Thyroid gland (tissue), 4 donors: Measurements from ENCODE around the gene DHX58. TPM values are rescaled to one million over a fixed set of nuclear protein-coding genes. Genes with fewer than 3 reads are reported as not detected.
"Not testable (repeated sequence)": the region's sequence is repeated elsewhere in the genome, so short reads cannot be mapped to it uniquely, and the experiment has no call there.

Experiments used
- DNase-seq, 2 donors: peaks; one replicate each; pipeline ENCODE4 v3.0.0-alpha.2; 2019
- H3K27ac ChIP-seq, 3 donors: fragments of 200-600 bp; sonication (generic); 1 replicate in 2 of 3; 2 replicates in 1 of 3; pipeline ENCODE4 v1.5.1; 2016 to 2019; ENCODE audit warnings: mild to moderate bottlenecking in 1 of 3, moderate library complexity in 1 of 3
- H3K27me3 ChIP-seq: fragments of 200-600 bp; sonication (generic); one replicate; pipeline ENCODE4 v1.5.1; 2019
- H3K36me3 ChIP-seq, 2 donors: fragments of 200-600 bp; sonication (generic); one replicate each; pipeline ENCODE4 v1.5.1; 2016 to 2019
- H3K4me1 ChIP-seq, 2 donors: fragments of 200-600 bp; sonication (generic); one replicate each; pipeline ENCODE4 v1.5.1; 2017 to 2019
- H3K4me3 ChIP-seq, 3 donors: fragments of 200-600 bp; sonication (generic); replicated peaks in 1 of 3; 1 replicate in 2 of 3; 2 replicates in 1 of 3; pipeline ENCODE4 v1.5.1; 2016; ENCODE audit warnings: mild to moderate bottlenecking in 1 of 3
- H3K9me3 ChIP-seq: fragments of 200-600 bp; sonication (generic); one replicate; pipeline ENCODE4 v1.5.1; 2017
- CTCF ChIP-seq, 6 experiments: fragments of 200-600 bp in 3 of 6; fragments of 450-650 bp in 3 of 6; sonication (generic) in 3 of 6; IDR thresholded peaks; one replicate each; pipeline ENCODE4 v1.5.1; 2016 to 2019; ENCODE audit warnings: antibody characterized with exemption in 6 of 6, mild to moderate bottlenecking in 2 of 6, inconsistent platforms in 1 of 6, moderate library complexity in 1 of 6
- POLR2A ChIP-seq, 2 donors: fragments of 450-650 bp; IDR thresholded peaks; one replicate each; pipeline ENCODE4 v1.6.1; 2017; ENCODE audit warnings: antibody characterized with exemption in 2 of 2, mild to moderate bottlenecking in 2 of 2, moderate library complexity in 1 of 2
- WGBS, 2 donors: methylation state at CpG; one replicate each; pipeline ENCODE4 v1.1.5; 2017; 5-methylcytosine and 5-hydroxymethylcytosine counted together
- intact Hi-C: fragments of 100-400 bp; cut with DNase I; formaldehyde crosslinking; loops from one replicate; pipeline ENCODE4 v1.15.1; 2023
- total RNA-seq, 4 donors: library from RNA; depleted of rRNA; stranded (reverse); fragments of >200 nt; gene quantifications; one replicate each; pipeline ENCODE4 v1.2.3, GENCODE V29; 2016

Gene DHX58
- total RNA-seq, 4 donors from 2014 or later = 6.4 to 12.9 (median 9.7) TPM

- intact Hi-C loops = loop anchor here (10.0 kb wide), 1 partner anchor 51 kb away; no protein-coding TSS in a partner anchor
- no peak for DNase-seq
- peak overlapping the region; percentile 47 to 68 (median 57) for H3K27ac ChIP-seq
- H3K4me3 ChIP-seq = peak overlapping the region; percentile 65 to 91 (median 86)
- H3K36me3 ChIP-seq = no peaks in the 10 kb centered on the region
- no peaks in the 10 kb centered on the region for H3K9me3 ChIP-seq
- H3K27me3 ChIP-seq = no peaks in the 10 kb centered on the region
- peaks cover 24 to 28% of the 10 kb centered on the region in 2 donors for H3K4me1 ChIP-seq
- WGBS, 2 donors = 8% methylated on average over 15 of the region's 15 CpGs
- no peak for TF ChIP-seq POLR2A (IDR thresholded peaks at IDR 0.05)
- TF ChIP-seq CTCF (IDR thresholded peaks at IDR 0.05) = no peak
These were observed 41.6 kb upstream of the DHX58 start for GRCh38 chr17:42153919-42154742.

- Histone ChIP-seq H3K4me1 (peaks cover 4 to 18% of the 10 kb centered on the region in 2 donors), H3K9me3 (no peaks in the 10 kb centered on the region), H3K27me3 (no peaks in the 10 kb centered on the region), H3K36me3 (peaks cover 0 to 5% of the 10 kb centered on the region in 2 donors), H3K4me3 (no peak overlapping the region), H3K27ac (no peak overlapping the region)
- intact Hi-C loops = no loop called here
- TF ChIP-seq CTCF (IDR thresholded peaks at IDR 0.05) (no peak), POLR2A (IDR thresholded peaks at IDR 0.05) (no peak)
- no peak for DNase-seq
- WGBS, 2 donors = 87 to 88% methylated on average over 13 of the region's 13 CpGs
These were observed 34.5 kb upstream of the DHX58 start for GRCh38 chr17:42146911-42147607.

GRCh38 chr17:42143138-42143537, 30.6 kb upstream of the DHX58 start:
- H3K4me1 ChIP-seq = peaks cover 15 to 49% of the 10 kb centered on the region in 2 donors
- 74 to 81% methylated on average over 4 of the region's 4 CpGs for WGBS, 2 donors
- H3K27ac ChIP-seq, H3K4me3 ChIP-seq, H3K36me3 ChIP-seq, DNase-seq, H3K9me3 ChIP-seq, H3K27me3 ChIP-seq, intact Hi-C loops: not testable (repeated sequence)

GRCh38 chr17:42142371-42142896, 29.9 kb upstream of the DHX58 start:
- intact Hi-C loops = no loop called here
- H3K27ac ChIP-seq = no peak overlapping the region
- H3K9me3 ChIP-seq = no peaks in the 10 kb centered on the region
- DNase-seq = peak; percentile 47 to 52
- WGBS, 2 donors = 40 to 66% methylated on average over 6 to 7 of the region's 7 CpGs
- peaks cover 15 to 52% of the 10 kb centered on the region in 2 donors for H3K4me1 ChIP-seq
- H3K27me3 ChIP-seq = no peaks in the 10 kb centered on the region
- TF ChIP-seq CTCF (IDR thresholded peaks at IDR 0.05) (no peak), POLR2A (IDR thresholded peaks at IDR 0.05) (no peak)
- H3K36me3 ChIP-seq = peaks cover 5% of the 10 kb centered on the region in 2 donors
- H3K4me3 ChIP-seq = no peak overlapping the region

GRCh38 chr17:42141382-42141781, 28.9 kb upstream of the DHX58 start:
- Histone ChIP-seq H3K4me1 (peaks cover 18 to 61% of the 10 kb centered on the region in 2 donors), H3K27ac (no peak overlapping the region), H3K27me3 (no peaks in the 10 kb centered on the region), H3K4me3 (no peak overlapping the region), H3K36me3 (peaks cover 5% of the 10 kb centered on the region in 2 donors), H3K9me3 (no peaks in the 10 kb centered on the region)
- 76 to 79% methylated on average over 8 of the region's 8 CpGs for WGBS, 2 donors
- intact Hi-C loops = no loop called here
- TF ChIP-seq POLR2A (IDR thresholded peaks at IDR 0.05) (no peak), CTCF (IDR thresholded peaks at IDR 0.05) (no peak)
- DNase-seq = no peak

- H3K27me3 ChIP-seq, H3K36me3 ChIP-seq, intact Hi-C loops, DNase-seq, H3K4me3 ChIP-seq, H3K9me3 ChIP-seq, H3K27ac ChIP-seq: not testable (repeated sequence)
- 94 to 100% methylated on average over 7 of the region's 7 CpGs for WGBS, 2 donors
- peaks cover 25 to 67% of the 10 kb centered on the region in 2 donors for H3K4me1 ChIP-seq
These were observed 28.2 kb upstream of the DHX58 start for GRCh38 chr17:42140690-42141089.
